ENCODE results near the gene SLC16A11.

SLC16A11 gene

GRCh38 chr17:7077911-7078546 is 34.1 kb upstream of the SLC16A11 start:
- no peak for TF ChIP-seq CTCF (IDR thresholded peaks at IDR 0.05; ENCODE audit: poor library complexity, severe bottlenecking)
- DNase-seq (ENCODE audit: low spot score) (no peak), ATAC-seq (ENCODE audit: low read depth) (no peak)
- H3K4me1 ChIP-seq (ENCODE audit: insufficient read depth, poor library complexity, severe bottlenecking) = no peaks in the 10 kb centered on the region
- H3K27me3 ChIP-seq (ENCODE audit: insufficient read depth, poor library complexity, severe bottlenecking) = no peaks in the 10 kb centered on the region
- H3K4me3 ChIP-seq (ENCODE audit: severe bottlenecking) = no peak overlapping the region
- no peaks in the 10 kb centered on the region for H3K9me3 ChIP-seq (ENCODE audit: severe bottlenecking)
- H3K27ac ChIP-seq (ENCODE audit: poor library complexity, severe bottlenecking) = no peak overlapping the region
- no peaks in the 10 kb centered on the region for H3K36me3 ChIP-seq (ENCODE audit: low read depth)

- ATAC-seq (ENCODE audit: low read depth) (no peak), DNase-seq (ENCODE audit: low spot score) (no peak)
- no peaks in the 10 kb centered on the region for H3K36me3 ChIP-seq (ENCODE audit: low read depth)
- no peaks in the 10 kb centered on the region for H3K9me3 ChIP-seq (ENCODE audit: severe bottlenecking)
- H3K27me3 ChIP-seq (ENCODE audit: insufficient read depth, poor library complexity, severe bottlenecking) = no peaks in the 10 kb centered on the region
- TF ChIP-seq CTCF (IDR thresholded peaks at IDR 0.05; ENCODE audit: poor library complexity, severe bottlenecking) = no peak
- no peak overlapping the region for H3K4me3 ChIP-seq (ENCODE audit: severe bottlenecking)
- H3K4me1 ChIP-seq (ENCODE audit: insufficient read depth, poor library complexity, severe bottlenecking) = no peaks in the 10 kb centered on the region
- H3K27ac ChIP-seq (ENCODE audit: poor library complexity, severe bottlenecking) = no peak overlapping the region
Measured at GRCh38 chr17:7074931-7075330, 31.0 kb upstream of the SLC16A11 start.

- no peaks in the 10 kb centered on the region for H3K4me1 ChIP-seq (ENCODE audit: insufficient read depth, poor library complexity, severe bottlenecking)
- no peak overlapping the region for H3K4me3 ChIP-seq (ENCODE audit: severe bottlenecking)
- H3K36me3 ChIP-seq (ENCODE audit: low read depth) = no peaks in the 10 kb centered on the region
- H3K9me3 ChIP-seq (ENCODE audit: severe bottlenecking) = peaks cover 10% of the 10 kb centered on the region
- ATAC-seq (ENCODE audit: low read depth) (no peak), DNase-seq (ENCODE audit: low spot score) (no peak)
- no peak for TF ChIP-seq CTCF (IDR thresholded peaks at IDR 0.05; ENCODE audit: poor library complexity, severe bottlenecking)
- H3K27ac ChIP-seq (ENCODE audit: poor library complexity, severe bottlenecking) = no peak overlapping the region
- no peaks in the 10 kb centered on the region for H3K27me3 ChIP-seq (ENCODE audit: insufficient read depth, poor library complexity, severe bottlenecking)
Measured at GRCh38 chr17:7072406-7072805, 28.5 kb upstream of the SLC16A11 start.

- no peak for TF ChIP-seq CTCF (IDR thresholded peaks at IDR 0.05; ENCODE audit: poor library complexity, severe bottlenecking)
- H3K27me3 ChIP-seq (ENCODE audit: insufficient read depth, poor library complexity, severe bottlenecking) = no peaks in the 10 kb centered on the region
- peaks cover 10% of the 10 kb centered on the region for H3K9me3 ChIP-seq (ENCODE audit: severe bottlenecking)
- H3K4me1 ChIP-seq (ENCODE audit: insufficient read depth, poor library complexity, severe bottlenecking) = no peaks in the 10 kb centered on the region
- H3K36me3 ChIP-seq (ENCODE audit: low read depth) = no peaks in the 10 kb centered on the region
- no peak for ATAC-seq (ENCODE audit: low read depth)
- no peak overlapping the region for H3K27ac ChIP-seq (ENCODE audit: poor library complexity, severe bottlenecking)
- DNase-seq (ENCODE audit: low spot score) = no peak
- H3K4me3 ChIP-seq (ENCODE audit: severe bottlenecking) = no peak overlapping the region
Measured at GRCh38 chr17:7070712-7071111, 26.8 kb upstream of the SLC16A11 start.

GRCh38 chr17:7068268-7068667 is 24.4 kb upstream of the SLC16A11 start:
- DNase-seq (ENCODE audit: low spot score) (no peak), ATAC-seq (ENCODE audit: low read depth) (no peak)
- Histone ChIP-seq H3K27me3 (ENCODE audit: insufficient read depth, poor library complexity, severe bottlenecking) (no peaks in the 10 kb centered on the region), H3K27ac (ENCODE audit: poor library complexity, severe bottlenecking) (no peak overlapping the region), H3K4me1 (ENCODE audit: insufficient read depth, poor library complexity, severe bottlenecking) (no peaks in the 10 kb centered on the region), H3K4me3 (ENCODE audit: severe bottlenecking) (no peak overlapping the region), H3K9me3 (ENCODE audit: severe bottlenecking) (peaks cover 10% of the 10 kb centered on the region), H3K36me3 (ENCODE audit: low read depth) (no peaks in the 10 kb centered on the region)
- TF ChIP-seq CTCF (IDR thresholded peaks at IDR 0.05; ENCODE audit: poor library complexity, severe bottlenecking) = no peak
